ENCODE results near the gene ACTL6B.
A peak's percentile ranks its signal among the peaks of the same experiment; 100 is the strongest.
"Not testable (repeated sequence)": the region's sequence is repeated elsewhere in the genome, so short reads cannot be mapped to it uniquely, and the experiment has no call there.

Gene ACTL6B

GRCh38 chr7:100655908-100656674 lies at the start of gene ACTL6B:
ACTL6B (minus strand) TSS chr7:100656448; CDS start chr7:100656354, 94 bp downstream.
- DNase-seq, result peak; percentile 85

DNA sequence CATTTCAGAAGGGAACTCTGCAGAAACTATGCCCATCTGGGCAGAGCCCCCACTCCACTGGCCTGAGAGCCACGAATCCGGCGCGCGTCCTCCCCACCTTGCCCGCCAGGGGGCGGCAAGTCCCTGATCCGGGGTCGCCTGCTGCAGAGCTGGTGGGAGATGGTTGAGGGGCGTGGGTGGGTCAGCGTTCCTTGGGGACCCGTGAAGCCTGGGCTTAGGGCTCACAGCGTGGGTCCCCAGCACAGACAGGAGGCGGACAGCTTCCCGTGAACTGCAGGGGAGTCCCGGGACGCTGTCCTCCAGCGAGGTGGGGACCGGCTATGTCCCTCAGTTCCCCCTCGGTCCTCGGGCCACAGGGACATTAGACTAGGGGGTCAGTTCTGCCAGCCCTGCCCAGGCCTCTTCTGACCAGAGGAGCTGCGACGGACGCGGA lies 49.1 kb upstream of the ACTL6B start:
- peak; percentile 93 for DNase-seq

GRCh38 chr7:100701089-100701488 lies 44.8 kb upstream of the ACTL6B start:
- DNase-seq, result not testable (repeated sequence)

DNA sequence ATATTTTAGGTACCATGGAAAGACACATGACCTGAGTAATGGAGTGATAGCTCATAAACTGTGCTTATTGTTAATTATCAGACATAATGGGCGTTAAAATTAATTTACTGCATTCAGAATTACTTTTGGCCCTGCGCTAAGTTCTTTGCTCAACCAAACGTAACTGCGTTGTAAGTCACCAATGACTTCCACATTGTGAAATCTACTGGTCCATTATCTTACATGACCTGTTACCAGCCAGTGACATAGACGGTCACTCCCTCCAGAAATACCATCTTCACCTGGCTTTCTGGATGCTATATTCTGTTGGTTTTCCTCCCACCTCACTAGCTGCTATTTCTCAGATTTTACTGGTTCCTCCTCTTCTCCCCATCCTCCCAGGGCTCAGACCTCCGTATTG lies 42.8 kb upstream of the ACTL6B start:
- DNase-seq, result no peak

GRCh38 chr7:100696123-100696521 lies 39.9 kb upstream of the ACTL6B start:
- no peak for DNase-seq

GRCh38 chr7:100694098-100694745 lies 38.0 kb upstream of the ACTL6B start, which contains the start of gene GIGYF1:
GIGYF1 (minus strand) TSS chr7:100694250; CDS start chr7:100688238, 6,012 bp downstream.
- DNase-seq, result peak; percentile 77

GRCh38 chr7:100693312-100694097 lies 37.3 kb upstream of the ACTL6B start:
- DNase-seq, result no peak

DNA sequence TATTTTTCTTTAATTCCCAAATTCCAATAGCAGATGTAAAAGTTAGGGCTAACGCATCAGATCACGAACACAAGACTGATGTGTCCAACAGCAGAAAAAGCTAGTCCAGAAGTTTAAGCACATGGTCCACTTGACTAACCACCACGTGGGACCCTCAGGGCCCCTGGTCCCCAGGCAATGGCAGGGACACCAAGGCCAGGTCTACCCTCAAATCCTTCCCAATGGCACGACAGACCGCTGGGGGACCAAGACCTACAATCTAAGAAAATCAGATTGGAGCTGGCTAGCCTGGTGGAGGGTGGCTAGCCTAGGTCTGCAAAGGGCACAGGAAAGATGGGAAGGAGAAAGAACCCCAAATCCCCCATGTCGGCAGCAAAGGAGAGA lies 36.3 kb upstream of the ACTL6B start:
- DNase-seq, result no peak

DNA sequence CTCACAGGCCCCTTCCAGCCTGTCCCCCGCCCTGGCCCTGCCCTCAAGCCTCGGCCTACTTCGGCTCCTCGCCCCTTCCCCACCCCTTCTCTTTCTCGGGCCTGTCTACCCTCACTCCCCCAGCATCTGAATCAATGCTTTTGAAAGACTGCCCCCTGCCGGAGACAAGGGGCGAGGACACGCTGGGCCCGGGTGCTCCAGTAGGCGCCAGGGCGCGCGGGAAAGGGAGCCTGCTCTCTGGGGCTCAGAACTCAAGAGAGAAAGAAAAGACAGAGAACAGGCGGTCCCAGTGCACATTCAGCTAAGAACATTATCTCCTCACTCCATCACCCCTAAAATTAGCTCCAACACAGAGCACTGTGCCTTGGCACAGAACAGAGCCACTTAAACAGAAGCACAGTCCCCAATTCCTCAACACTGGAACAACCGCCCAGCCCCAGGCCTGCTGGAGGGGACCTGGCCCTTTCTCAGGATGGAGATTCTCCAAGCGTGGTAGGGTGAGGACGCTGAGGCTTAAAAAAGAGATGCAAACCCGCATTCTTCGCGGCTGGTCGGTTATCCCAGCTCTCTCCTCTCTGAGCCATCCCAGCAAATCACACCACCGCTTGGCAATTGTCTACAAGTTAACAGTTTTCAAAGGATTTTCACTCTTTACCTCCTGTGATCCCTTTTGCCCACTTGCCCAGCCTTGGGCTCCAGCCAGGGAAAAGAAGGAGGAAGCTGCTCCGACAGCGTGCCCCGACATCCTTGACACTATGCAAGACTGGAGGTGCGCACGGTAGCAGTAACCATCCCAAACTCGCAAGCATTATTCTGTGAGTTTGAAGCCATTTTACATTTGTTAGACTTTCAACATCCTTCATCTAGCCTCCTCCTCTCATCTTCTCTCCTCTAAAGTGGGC lies 35.7 kb upstream of the ACTL6B start:
- peak; percentile 92 for DNase-seq

- no peak for DNase-seq
Measured at GRCh38 chr7:100689230-100690135, 33.2 kb upstream of the ACTL6B start.

DNA sequence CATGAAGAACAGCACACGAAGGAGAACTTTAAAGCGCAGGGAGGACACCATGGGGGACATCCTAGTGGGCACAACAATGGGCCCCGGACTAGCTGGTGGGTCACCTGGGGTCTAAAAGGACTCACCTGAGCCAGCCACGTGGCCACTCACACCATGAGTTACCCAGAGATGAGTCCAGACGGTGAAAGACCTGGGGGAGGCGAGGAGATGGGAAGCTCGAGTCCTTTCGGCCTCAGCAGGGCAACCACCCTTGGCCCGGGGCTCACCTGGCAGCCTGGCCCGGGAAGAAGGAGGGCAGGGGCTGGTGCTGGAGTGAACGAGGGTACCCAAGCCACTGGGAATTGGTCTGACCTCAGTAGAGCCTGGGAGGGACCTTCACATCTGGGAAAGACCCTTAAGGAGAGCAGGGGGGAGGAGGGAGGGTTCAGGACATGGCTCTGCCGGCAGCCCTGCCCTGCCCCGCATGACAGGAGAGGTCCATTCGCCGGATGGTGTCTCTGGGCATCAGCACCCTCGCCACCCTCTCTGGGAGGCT lies 32.1 kb upstream of the ACTL6B start:
- no peak for DNase-seq

GRCh38 chr7:100687751-100688300 lies 31.6 kb upstream of the ACTL6B start:
- DNase-seq, result no peak

GRCh38 chr7:100687261-100687660 lies 31.0 kb upstream of the ACTL6B start:
- no peak for DNase-seq

DNA sequence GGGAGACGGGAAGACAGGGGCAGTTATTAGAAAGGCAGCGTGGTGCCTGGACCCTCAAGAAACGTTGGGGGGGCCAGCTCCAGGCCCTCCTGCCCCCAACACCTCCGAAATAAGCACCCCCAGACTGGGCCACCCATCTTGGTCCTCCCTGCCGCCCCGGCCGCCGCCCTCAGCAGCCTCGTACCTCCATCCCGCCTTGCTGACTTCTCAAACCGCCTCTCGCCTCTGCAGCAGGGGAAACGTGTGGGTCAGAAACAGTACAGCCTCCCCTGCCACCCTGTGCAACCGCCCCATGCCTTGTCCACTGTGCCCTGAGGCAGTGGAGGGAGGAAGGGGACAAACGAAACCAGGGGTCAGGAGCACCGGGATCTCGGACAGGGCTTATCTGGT lies 30.6 kb upstream of the ACTL6B start:
- no peak for DNase-seq

GRCh38 chr7:100686201-100686821 lies 30.1 kb upstream of the ACTL6B start:
- no peak for DNase-seq

DNA sequence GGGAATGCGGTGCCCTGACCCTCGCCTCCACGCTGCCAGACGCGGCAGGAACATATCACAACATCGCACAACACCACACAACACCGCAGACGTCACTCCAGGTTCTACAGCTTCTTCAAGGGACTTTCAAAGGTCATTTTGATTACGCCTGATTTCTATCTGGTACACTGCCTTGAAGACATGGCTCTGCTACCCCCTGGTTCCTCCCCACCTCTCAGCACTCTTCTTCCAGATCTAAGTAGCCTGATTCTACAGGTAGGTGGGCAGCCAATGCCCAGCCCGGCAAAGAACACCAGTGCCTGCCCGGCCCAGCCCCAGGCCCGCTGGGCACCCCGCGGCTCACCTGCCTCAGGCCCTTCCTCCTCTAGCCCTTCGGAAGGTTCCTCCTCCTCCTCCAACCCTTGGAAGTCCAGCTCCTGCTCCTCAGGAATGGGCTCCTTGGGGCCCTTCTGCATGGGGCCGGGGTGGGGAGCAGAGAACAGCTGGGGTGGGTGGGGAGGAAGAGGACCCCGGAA lies 29.4 kb upstream of the ACTL6B start:
- DNase-seq, result no peak

DNA sequence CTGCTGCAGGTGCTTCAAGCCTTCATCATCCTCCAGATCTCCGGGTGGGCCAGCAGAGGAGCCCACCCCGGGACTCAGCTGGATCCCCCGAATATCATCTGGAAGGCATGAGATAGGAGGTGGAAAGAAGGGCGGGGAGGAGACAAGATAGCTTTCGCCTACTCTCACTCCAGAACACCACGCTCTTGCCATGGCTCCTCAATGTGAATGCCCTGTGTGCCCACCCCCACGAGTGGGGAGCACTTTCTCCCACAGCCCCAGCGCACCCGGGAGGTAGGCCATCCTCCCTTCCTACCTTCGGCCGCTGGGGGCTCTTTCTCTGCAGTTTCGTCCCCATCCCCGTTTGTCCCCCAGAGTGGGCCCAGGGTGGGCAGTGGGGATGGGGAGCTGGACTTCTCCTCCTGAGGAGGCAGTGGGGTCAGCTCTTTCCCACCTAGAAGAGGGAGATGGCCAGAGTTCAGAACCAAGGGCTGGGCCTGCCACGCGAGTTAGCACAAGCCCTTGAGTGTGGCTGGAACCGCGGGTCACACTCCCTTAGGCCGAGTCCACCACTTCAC lies 28.9 kb upstream of the ACTL6B start:
- no peak for DNase-seq

DNA sequence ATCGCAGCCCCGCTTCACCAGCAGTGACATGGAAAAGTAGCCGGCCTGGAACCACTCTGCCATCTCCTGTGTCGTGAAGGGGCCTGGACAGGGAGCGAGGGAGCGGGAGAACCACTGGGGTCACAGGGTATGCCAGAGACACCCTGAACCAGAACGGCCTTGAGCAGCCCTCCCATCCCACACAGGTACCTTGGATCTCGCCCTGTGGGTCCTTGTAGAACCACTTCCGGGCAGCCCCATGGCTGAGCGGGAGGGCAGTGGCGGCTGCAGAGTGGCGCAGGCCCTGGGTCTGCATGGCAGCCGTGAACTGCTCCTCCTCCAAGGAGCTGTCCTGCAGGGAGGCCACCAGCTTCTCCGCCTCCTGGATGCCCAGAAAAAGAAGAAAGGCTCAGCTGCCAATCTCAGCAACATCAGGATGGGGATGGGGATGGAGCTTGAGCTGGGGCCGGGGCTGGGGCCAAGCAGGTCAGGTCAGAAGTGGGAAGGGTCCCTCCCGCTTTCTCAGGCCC lies 28.3 kb upstream of the ACTL6B start:
- no peak for DNase-seq

Data from stimulated activated CD8-positive, alpha-beta memory T cell treated with anti-CD3 and anti-CD28 coated beads, Interleukin-4, amount 100 ng/mL, for 48 hours (primary cell).